SU-DHL-6 (cell line): ENCODE results near the gene RBM19.

Experiments used
- CTCF ChIP-seq: fragments of 200-600 bp; sonication (generic); IDR thresholded peaks from one replicate; pipeline ENCODE4 v1.5.1; 2017; ENCODE audit warnings: antibody characterized with exemption, mild to moderate bottlenecking, low read length, moderate library complexity; ENCODE audit not compliant: insufficient read depth, poor library complexity, severe bottlenecking
- EZH2phosphoT487 ChIP-seq: fragments of 200-600 bp; sonication (generic), shearing (Covaris generic); conservative IDR thresholded peaks from 2 replicates; pipeline ENCODE4 v1.6.1; 2018; ENCODE audit warnings: mild to moderate bottlenecking, antibody characterized with exemption, low read length, moderate library complexity, mixed read lengths

GRCh38 chr12:113857371-113857770, 108.8 kb downstream of the RBM19 start:
- TF ChIP-seq CTCF, result no peak
- no peak for TF ChIP-seq EZH2phosphoT487
